HG03135 (cell line): ENCODE measurements around the gene PRELID2.
"Not testable (repeated sequence)": the region's sequence is repeated elsewhere in the genome, so short reads cannot be mapped to it uniquely, and the experiment has no call there.

ENCODE experiments used
- ATAC-seq: cut with Tn5 transposase; IDR thresholded peaks from one replicate; pipeline ENCODE4 v1.9.1; 2021; ENCODE audit warnings: mild to moderate bottlenecking, moderate library complexity; ENCODE audit not compliant: unreplicated experiment

Gene PRELID2

GRCh38 chr5:145834917-145835847 lies at the start of gene PRELID2:
Gene PRELID2 (minus strand): TSS chr5:145835342. CDS start chr5:145835251, 91 bp downstream.
- ATAC-seq: peak; percentile 71

- no peak for ATAC-seq
Observed at GRCh38 chr5:145874765-145875164, 39.6 kb upstream of the PRELID2 start.

DNA sequence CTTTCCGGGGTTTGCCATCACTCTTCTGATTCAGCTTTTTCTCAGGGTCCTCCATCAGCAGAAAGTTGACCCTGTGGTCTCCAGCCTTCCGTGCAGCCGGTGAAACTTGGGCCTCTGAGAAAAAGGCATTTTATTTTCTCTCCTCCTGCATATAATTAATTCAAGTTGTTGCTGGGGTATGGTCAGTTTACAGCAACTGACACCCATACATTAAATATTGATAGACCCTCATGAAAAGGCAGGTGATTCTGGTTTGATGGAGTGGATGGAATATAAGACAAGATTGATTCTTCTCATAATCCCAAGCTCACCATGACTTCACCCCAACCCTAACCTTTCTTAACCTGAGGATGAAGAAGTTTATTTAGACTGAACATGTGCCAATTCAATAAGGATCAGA lies 37.8 kb upstream of the PRELID2 start, which contains the start of gene GRXCR2:
TSS of gene GRXCR2 (minus strand) at position 101 of the 400 bp plus-strand sequence. CDS start at position 55, 46 bp downstream.
- ATAC-seq: no peak

- no peak for ATAC-seq
Observed at GRCh38 chr5:145872486-145872885, 37.3 kb upstream of the PRELID2 start.

GRCh38 chr5:145869753-145870152 lies 34.6 kb upstream of the PRELID2 start:
- no peak for ATAC-seq

DNA sequence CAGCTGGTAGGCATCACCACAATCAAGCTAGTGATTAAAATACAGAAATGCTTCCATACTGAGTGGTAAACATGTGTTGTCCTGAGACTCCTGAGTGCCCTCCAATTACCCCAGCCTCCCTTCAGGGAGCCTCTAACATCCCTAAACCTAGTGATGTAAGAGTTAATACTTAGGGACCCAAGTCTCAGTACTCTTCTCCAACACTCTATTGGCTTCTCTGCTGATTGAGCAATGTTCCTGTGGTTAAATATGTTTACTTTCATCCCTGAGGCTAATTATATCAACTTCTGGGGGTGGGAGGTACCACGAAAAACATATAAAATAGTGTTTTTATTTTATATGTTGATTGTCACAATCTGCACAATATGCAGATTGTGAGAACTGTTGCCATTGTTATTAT lies 32.7 kb upstream of the PRELID2 start:
- ATAC-seq: no peak

DNA sequence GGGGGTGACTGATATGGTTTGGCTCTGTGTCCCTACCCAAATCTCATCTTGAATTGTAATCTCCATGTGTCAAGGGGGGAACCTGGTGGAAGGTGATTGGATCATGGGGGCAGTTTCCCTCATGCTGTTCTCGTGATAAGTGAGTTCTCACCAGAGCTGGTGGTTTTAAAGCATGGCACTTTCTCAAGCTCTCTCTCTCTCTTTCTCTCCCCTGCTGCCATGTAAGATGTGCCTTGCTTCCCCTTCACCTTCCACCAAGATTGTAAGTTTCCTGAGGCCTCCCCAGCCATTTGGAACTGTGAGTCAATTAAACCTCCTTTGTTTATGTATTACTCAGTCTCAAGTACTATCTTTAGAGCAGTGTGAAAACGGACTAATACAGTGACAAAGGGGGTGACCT lies 29.3 kb upstream of the PRELID2 start:
- not testable (repeated sequence) for ATAC-seq

DNA sequence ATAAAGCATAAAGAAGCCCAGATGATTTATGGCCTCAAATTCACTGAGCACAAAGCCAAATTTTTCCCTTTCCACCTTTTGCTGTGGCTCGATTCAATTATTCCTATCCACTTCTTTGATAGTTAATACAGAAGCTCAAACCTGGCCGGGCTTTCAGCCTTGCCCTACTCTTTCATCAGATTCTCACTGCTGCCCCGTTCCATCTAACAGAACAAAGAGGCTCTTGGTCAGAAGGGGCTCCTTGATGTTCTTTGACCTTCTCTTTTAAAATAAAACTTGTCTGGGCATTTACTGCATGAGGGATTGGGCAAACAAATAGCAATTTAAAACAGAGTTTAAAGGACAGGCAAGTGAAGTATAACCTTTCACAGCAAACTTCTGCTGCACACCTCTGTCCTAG lies 27.9 kb upstream of the PRELID2 start:
- no peak for ATAC-seq

- ATAC-seq: no peak
Observed at GRCh38 chr5:145859897-145860296, 24.8 kb upstream of the PRELID2 start.

DNA sequence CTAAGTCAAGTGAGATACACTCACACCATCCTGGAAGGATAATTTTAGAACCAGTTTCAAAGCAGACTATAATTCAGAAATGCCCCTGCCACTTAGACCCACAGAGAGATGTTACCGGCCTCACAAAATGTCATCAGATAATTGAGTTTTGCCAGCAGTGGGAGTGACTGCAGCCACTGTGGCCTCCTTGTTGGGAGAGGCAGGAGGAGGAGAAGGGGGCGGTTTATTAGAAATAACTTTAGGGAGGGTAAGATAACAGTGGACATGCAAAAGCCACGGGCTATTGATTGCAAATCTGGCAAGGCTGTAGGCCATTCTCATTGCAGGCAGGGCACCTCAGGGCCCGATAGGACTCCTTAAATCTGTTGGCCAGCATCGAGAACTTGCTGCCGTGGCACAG lies 24.3 kb upstream of the PRELID2 start:
- no peak for ATAC-seq

DNA sequence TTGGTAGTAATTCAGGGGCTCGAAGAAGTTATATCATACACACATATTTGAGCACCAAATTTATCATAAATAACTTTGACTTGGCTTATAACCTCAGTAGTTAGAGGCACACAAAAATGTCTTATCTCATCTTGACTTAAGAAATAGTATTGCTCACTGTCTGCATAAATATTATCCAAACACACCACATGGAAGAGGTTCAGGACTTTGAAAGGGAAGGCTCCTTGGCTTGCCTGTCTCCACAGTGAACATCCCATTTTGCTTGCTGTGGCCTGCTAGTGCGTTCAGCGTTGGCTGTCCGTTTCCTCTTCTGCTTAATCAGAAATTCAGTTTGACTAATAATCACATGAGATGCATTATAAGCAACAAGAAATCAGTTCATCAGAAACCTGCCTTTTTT lies 23.8 kb upstream of the PRELID2 start:
- ATAC-seq: no peak

DNA sequence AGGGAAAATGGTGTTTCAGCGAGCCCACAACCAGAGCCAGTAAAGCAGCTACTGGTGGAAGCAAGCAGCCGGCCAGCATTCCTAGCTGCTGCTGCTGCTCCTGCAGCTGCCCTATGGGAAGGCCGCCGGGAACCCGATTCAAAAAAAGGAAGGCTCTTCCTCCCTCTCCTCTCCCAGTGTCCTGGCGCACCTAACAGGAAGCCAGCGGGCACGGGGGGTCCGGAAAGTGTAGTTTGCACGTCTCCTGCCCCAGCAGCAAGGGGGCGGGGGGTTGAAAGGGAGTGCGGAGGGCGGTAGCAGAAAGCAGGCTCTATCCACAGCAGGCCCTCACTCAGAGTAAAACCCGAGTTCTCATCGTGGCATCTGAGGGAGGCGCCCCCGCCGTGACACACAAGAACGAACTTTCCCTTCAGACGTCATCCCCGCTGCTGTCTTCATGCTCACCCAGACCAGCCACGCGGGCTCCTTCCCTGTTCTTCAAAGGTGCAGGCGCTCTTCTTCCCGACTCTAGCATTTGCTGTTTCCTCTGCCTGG lies 21.2 kb upstream of the PRELID2 start:
- no peak for ATAC-seq

GRCh38 chr5:145855763-145856267 lies 20.7 kb upstream of the PRELID2 start:
- ATAC-seq: no peak

GRCh38 chr5:145854651-145855258 lies 19.6 kb upstream of the PRELID2 start:
- ATAC-seq: no peak

DNA sequence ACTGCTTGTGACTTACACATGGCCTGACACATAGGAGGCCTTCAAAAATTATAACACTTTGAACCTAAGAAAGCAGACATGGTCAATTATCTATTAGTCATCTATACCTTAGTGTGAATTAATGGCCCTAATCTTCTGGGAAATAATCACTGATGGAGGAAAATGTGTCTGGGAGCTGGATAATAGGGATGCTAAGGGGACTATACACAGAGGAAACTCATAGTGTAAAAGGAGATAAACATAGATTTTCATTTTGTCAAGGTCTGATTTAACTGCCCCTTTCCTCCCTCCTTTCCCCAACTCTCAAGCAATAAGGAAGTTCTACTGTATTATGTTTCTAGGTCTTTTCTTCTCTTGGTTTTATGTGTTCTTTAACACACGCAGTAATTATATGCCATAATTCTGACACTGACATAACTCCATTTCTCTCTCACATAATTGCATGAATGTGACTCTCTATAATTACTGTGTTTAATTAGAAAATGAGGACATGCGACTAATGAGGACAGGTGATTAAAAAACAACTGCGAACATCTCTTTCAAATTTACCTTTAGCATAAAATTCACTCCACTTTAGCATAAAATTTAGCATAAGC lies 18.7 kb upstream of the PRELID2 start:
- ATAC-seq: no peak

GRCh38 chr5:145852990-145853389 lies 17.8 kb upstream of the PRELID2 start:
- no peak for ATAC-seq

DNA sequence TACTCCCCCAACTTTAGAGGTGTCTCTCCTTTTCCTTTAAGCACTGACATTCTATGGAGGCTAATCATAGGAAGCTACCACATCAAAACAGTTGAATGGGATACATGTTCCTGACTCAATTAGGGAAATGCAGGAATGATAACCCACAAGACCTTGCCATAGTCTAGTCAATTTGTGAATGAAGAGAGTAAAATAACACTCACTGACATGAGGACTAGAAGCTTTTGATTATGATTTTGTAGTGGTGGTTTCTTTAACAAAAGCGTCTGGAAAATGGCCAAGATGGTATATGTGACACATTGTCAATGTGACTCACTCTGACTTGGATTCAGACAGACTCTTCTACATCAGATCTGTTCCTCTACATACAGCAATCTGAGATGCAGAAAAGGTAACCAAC lies 13.7 kb upstream of the PRELID2 start:
- no peak for ATAC-seq

- no peak for ATAC-seq
Observed at GRCh38 chr5:145847499-145848497, 12.7 kb upstream of the PRELID2 start.

GRCh38 chr5:145846081-145846480 lies 10.9 kb upstream of the PRELID2 start:
- ATAC-seq: no peak

- no peak for ATAC-seq
Observed at GRCh38 chr5:145841299-145841698, 6.2 kb upstream of the PRELID2 start.
